SK-N-MC (cell line): ENCODE measurements around the gene MOCS1.

Source experiments
- EZH2 ChIP-seq: fragments of 200-600 bp; sonication (generic); IDR thresholded peaks from one replicate; pipeline ENCODE4 v1.6.1; 2017; ENCODE audit warnings: antibody characterized with exemption
- FOXP2 ChIP-seq: optimal IDR thresholded peaks from 2 replicates; pipeline ENCODE3; 2011; ENCODE audit warnings: mild to moderate bottlenecking, moderate library complexity; ENCODE audit not compliant: insufficient read depth; ENCODE audit errors: extremely low read length, control extremely low read depth
- POLR2AphosphoS5 ChIP-seq: IDR thresholded peaks from 2 replicates; pipeline ENCODE4 v1.6.1; 2012; ENCODE audit warnings: mild to moderate bottlenecking, low read depth, low read length, borderline replicate concordance

DNA sequence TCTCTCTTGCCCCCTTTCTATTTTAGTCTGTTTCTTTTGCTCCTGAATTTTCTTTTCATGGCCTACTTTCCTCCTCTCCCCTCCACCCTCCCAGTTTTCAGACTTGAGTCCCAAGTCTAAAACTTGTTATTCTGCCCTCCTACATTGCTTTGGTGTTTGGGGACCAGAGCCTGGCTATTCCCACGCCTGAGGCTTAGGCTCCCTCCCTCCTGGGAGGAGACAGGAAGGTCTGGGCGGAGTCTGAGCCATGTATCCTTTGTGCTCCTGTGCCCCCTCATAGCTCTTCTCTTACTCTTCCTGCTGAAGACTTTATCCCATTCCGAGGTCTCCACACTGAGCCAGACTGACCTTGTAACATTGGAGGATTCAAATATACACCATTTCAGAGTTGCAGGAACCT lies 72.6 kb downstream of the MOCS1 start:
- TF ChIP-seq FOXP2 (no peak), EZH2 (no peak), POLR2AphosphoS5 (no peak)
